ENCODE results near the gene LPAR5. TPM values are rescaled to one million over a fixed set of nuclear protein-coding genes. Genes with fewer than 3 reads are reported as not detected.

LPAR5 gene
- total RNA-seq, 1 experiment from 2014 or later: 0.04 TPM

Other genes starting within 250 kb of the LPAR5 start
- not detected in 2 replicates for gene CD27, start 191.0 kb downstream of the LPAR5 start, total RNA-seq (2014; rRNA removed; shearing (Covaris generic))
- 8.6 and 20.5 TPM in 2 replicates for gene TAPBPL, start 183.9 kb downstream of the LPAR5 start, total RNA-seq (2014; rRNA removed; shearing (Covaris generic))
- gene VAMP1, start 165.3 kb downstream of the LPAR5 start, total RNA-seq (2014; rRNA removed; shearing (Covaris generic)): 2.8 and 4.1 TPM in 2 replicates
- 286 and 368 TPM in 2 replicates for gene MRPL51, start 142.7 kb downstream of the LPAR5 start, total RNA-seq (2014; rRNA removed; shearing (Covaris generic))
- gene NCAPD2, start 141.9 kb downstream of the LPAR5 start, total RNA-seq (2014; rRNA removed; shearing (Covaris generic)): 126 and 187 TPM in 2 replicates
- gene GAPDH, start 101.4 kb downstream of the LPAR5 start, total RNA-seq (2014; rRNA removed; shearing (Covaris generic)): 9,561 and 11,555 TPM in 2 replicates
- gene IFFO1, start 79.9 kb downstream of the LPAR5 start, total RNA-seq (2014; rRNA removed; shearing (Covaris generic)): 2.1 and 5.4 TPM in 2 replicates
- 64.3 and 90.3 TPM in 2 replicates for gene NOP2, start 67.7 kb downstream of the LPAR5 start, total RNA-seq (2014; rRNA removed; shearing (Covaris generic))
- 242 and 246 TPM in 2 replicates for gene CHD4, start 28.6 kb downstream of the LPAR5 start, total RNA-seq (2014; rRNA removed; shearing (Covaris generic))
- not detected in 2 replicates for gene ACRBP, start 11.5 kb upstream of the LPAR5 start, total RNA-seq (2014; rRNA removed; shearing (Covaris generic))
- gene ING4, start 27.2 kb upstream of the LPAR5 start, total RNA-seq (2014; rRNA removed; shearing (Covaris generic)): 57.8 and 65.7 TPM in 2 replicates
- gene ZNF384, start 53.4 kb upstream of the LPAR5 start, total RNA-seq (2014; rRNA removed; shearing (Covaris generic)): 21.2 and 23.6 TPM in 2 replicates
- not detected in 2 replicates for gene PIANP, start 64.9 kb upstream of the LPAR5 start, total RNA-seq (2014; rRNA removed; shearing (Covaris generic))
- gene COPS7A, start 88.1 kb upstream of the LPAR5 start, total RNA-seq (2014; rRNA removed; shearing (Covaris generic)): 93.8 and 93.9 TPM in 2 replicates
- 314 and 332 TPM in 2 replicates for gene MLF2, start 117.2 kb upstream of the LPAR5 start, total RNA-seq (2014; rRNA removed; shearing (Covaris generic))
- 122 and 133 TPM in 2 replicates for gene PTMS, start 130.4 kb upstream of the LPAR5 start, total RNA-seq (2014; rRNA removed; shearing (Covaris generic))
- 0.06 TPM in 1 of 2 replicates, not detected in the other for gene LAG3, start 136.6 kb upstream of the LPAR5 start, total RNA-seq (2014; rRNA removed; shearing (Covaris generic))
- 0.12 TPM in 1 of 2 replicates, not detected in the other for gene CD4, start 153.6 kb upstream of the LPAR5 start, total RNA-seq (2014; rRNA removed; shearing (Covaris generic))
- gene GPR162, start 185.9 kb upstream of the LPAR5 start, total RNA-seq (2014; rRNA removed; shearing (Covaris generic)): 8.5 and 13.8 TPM in 2 replicates
- gene P3H3, start 192.4 kb upstream of the LPAR5 start, total RNA-seq (2014; rRNA removed; shearing (Covaris generic)): 29.5 and 35.2 TPM in 2 replicates
- gene GNB3, start 205.0 kb upstream of the LPAR5 start, total RNA-seq (2014; rRNA removed; shearing (Covaris generic)): 0.12 and 1.0 TPM in 2 replicates
- gene CDCA3, start 215.3 kb upstream of the LPAR5 start, total RNA-seq (2014; rRNA removed; shearing (Covaris generic)): 75.3 and 101 TPM in 2 replicates
- 86.2 and 91.4 TPM in 2 replicates for gene USP5, start 216.2 kb upstream of the LPAR5 start, total RNA-seq (2014; rRNA removed; shearing (Covaris generic))
- 2,242 and 2,549 TPM in 2 replicates for gene TPI1, start 231.6 kb upstream of the LPAR5 start, total RNA-seq (2014; rRNA removed; shearing (Covaris generic))
- gene SPSB2, start 237.3 kb upstream of the LPAR5 start, total RNA-seq (2014; rRNA removed; shearing (Covaris generic)): 10.8 TPM in 2 replicates